Mucosa of stomach (tissue), 1 donor: ENCODE results near the gene ZNRF1.
"Not testable (repeated sequence)": the region's sequence is repeated elsewhere in the genome, so short reads cannot be mapped to it uniquely, and the experiment has no call there.

Source experiments
- H3K27me3 ChIP-seq: one replicate; pipeline ENCODE4 v1.7.0; 2013; ENCODE audit warnings: mild to moderate bottlenecking, low read length; ENCODE audit not compliant: control insufficient read depth, insufficient read depth
- H3K36me3 ChIP-seq: one replicate; pipeline ENCODE4 v1.7.0; 2013; ENCODE audit warnings: low read length; ENCODE audit not compliant: control insufficient read depth, insufficient read depth
- H3K4me1 ChIP-seq: one replicate; pipeline ENCODE4 v1.7.0; 2013; ENCODE audit warnings: mild to moderate bottlenecking, low read length; ENCODE audit not compliant: control insufficient read depth, insufficient read depth
- H3K4me3 ChIP-seq: one replicate; pipeline ENCODE4 v1.7.0; 2013; ENCODE audit warnings: low read length
- H3K9ac ChIP-seq: one replicate; pipeline ENCODE4 v1.7.0; 2013; ENCODE audit warnings: mild to moderate bottlenecking, low read length, moderate library complexity
- H3K9me3 ChIP-seq: one replicate; pipeline ENCODE4 v1.7.0; 2013; ENCODE audit warnings: mild to moderate bottlenecking, low read length, moderate library complexity; ENCODE audit not compliant: control insufficient read depth
- donor health status: Pancreatic carcinoma.

Gene ZNRF1

GRCh38 chr16:75122609-75123008 lies 123.8 kb downstream of the ZNRF1 start:
- no peaks in the 10 kb centered on the region for H3K36me3 ChIP-seq
- H3K4me3 ChIP-seq: no peak overlapping the region
- no peaks in the 10 kb centered on the region for H3K27me3 ChIP-seq
- H3K9me3 ChIP-seq: no peaks in the 10 kb centered on the region
- H3K9ac ChIP-seq: no peak overlapping the region
- no peaks in the 10 kb centered on the region for H3K4me1 ChIP-seq

GRCh38 chr16:75127713-75128415 lies 129.0 kb downstream of the ZNRF1 start:
- Histone ChIP-seq H3K9me3 (no peaks in the 10 kb centered on the region), H3K4me1 (no peaks in the 10 kb centered on the region), H3K27me3 (no peaks in the 10 kb centered on the region), H3K9ac (no peak overlapping the region), H3K36me3 (no peaks in the 10 kb centered on the region), H3K4me3 (no peak overlapping the region)

- H3K9ac ChIP-seq, H3K4me3 ChIP-seq, H3K4me1 ChIP-seq, H3K27me3 ChIP-seq, H3K36me3 ChIP-seq, H3K9me3 ChIP-seq: not testable (repeated sequence)
Measured at GRCh38 chr16:75129421-75130149, 130.8 kb downstream of the ZNRF1 start.

GRCh38 chr16:75130150-75130771 lies 131.4 kb downstream of the ZNRF1 start:
- H3K9ac ChIP-seq: no peak overlapping the region
- no peaks in the 10 kb centered on the region for H3K27me3 ChIP-seq

GRCh38 chr16:75131081-75131480 lies 132.3 kb downstream of the ZNRF1 start:
- no peaks in the 10 kb centered on the region for H3K27me3 ChIP-seq
- no peaks in the 10 kb centered on the region for H3K9me3 ChIP-seq
- no peak overlapping the region for H3K9ac ChIP-seq
- H3K36me3 ChIP-seq: no peaks in the 10 kb centered on the region
- H3K4me1 ChIP-seq: no peaks in the 10 kb centered on the region
- no peak overlapping the region for H3K4me3 ChIP-seq

More at GRCh38 chr16:75130150-75130771, 131.4 kb downstream of the ZNRF1 start:
- no peaks in the 10 kb centered on the region for H3K9me3 ChIP-seq
- H3K4me3 ChIP-seq: no peak overlapping the region
- H3K4me1 ChIP-seq: no peaks in the 10 kb centered on the region
- H3K36me3 ChIP-seq: no peaks in the 10 kb centered on the region

GRCh38 chr16:75138233-75138632 lies 139.4 kb downstream of the ZNRF1 start:
- Histone ChIP-seq H3K4me3 (no peak overlapping the region), H3K4me1 (no peaks in the 10 kb centered on the region), H3K36me3 (no peaks in the 10 kb centered on the region), H3K9ac (no peak overlapping the region), H3K9me3 (no peaks in the 10 kb centered on the region), H3K27me3 (no peaks in the 10 kb centered on the region)

- no peaks in the 10 kb centered on the region for H3K27me3 ChIP-seq
- no peaks in the 10 kb centered on the region for H3K9me3 ChIP-seq
- no peaks in the 10 kb centered on the region for H3K4me1 ChIP-seq
- no peak overlapping the region for H3K9ac ChIP-seq
- H3K36me3 ChIP-seq: no peaks in the 10 kb centered on the region
- H3K4me3 ChIP-seq: no peak overlapping the region
Measured at GRCh38 chr16:75138636-75139035, 139.8 kb downstream of the ZNRF1 start.

- Histone ChIP-seq H3K27me3 (no peaks in the 10 kb centered on the region), H3K4me3 (no peak overlapping the region), H3K36me3 (no peaks in the 10 kb centered on the region), H3K9me3 (no peaks in the 10 kb centered on the region), H3K9ac (no peak overlapping the region), H3K4me1 (no peaks in the 10 kb centered on the region)
Measured at GRCh38 chr16:75139498-75139897, 140.7 kb downstream of the ZNRF1 start.

GRCh38 chr16:75143941-75144340 lies 145.1 kb downstream of the ZNRF1 start:
- H3K9me3 ChIP-seq: no peaks in the 10 kb centered on the region
- H3K27me3 ChIP-seq: no peaks in the 10 kb centered on the region
- no peak overlapping the region for H3K9ac ChIP-seq
- no peaks in the 10 kb centered on the region for H3K4me1 ChIP-seq
- H3K36me3 ChIP-seq: no peaks in the 10 kb centered on the region
- H3K4me3 ChIP-seq: no peak overlapping the region

GRCh38 chr16:75147968-75148310 lies 149.1 kb downstream of the ZNRF1 start:
- peak overlapping the region; percentile 67 for H3K4me3 ChIP-seq
- H3K36me3 ChIP-seq: no peaks in the 10 kb centered on the region
- H3K4me1 ChIP-seq: no peaks in the 10 kb centered on the region
- no peaks in the 10 kb centered on the region for H3K9me3 ChIP-seq
- H3K27me3 ChIP-seq: no peaks in the 10 kb centered on the region
- H3K9ac ChIP-seq: peak overlapping the region; percentile 85

- Histone ChIP-seq H3K4me3 (peak within 1 kb of the TSS; percentile 67), H3K9ac (peak within 1 kb of the TSS; percentile 85), H3K4me1 (no peaks in the 10 kb centered on the region), H3K9me3 (no peaks in the 10 kb centered on the region), H3K36me3 (no peaks in the 10 kb centered on the region), H3K27me3 (no peaks in the 10 kb centered on the region)
Measured at GRCh38 chr16:75148311-75149195, 149.7 kb downstream of the ZNRF1 start, which contains the start of gene ZFP1. Gene ZFP1 (plus strand): TSS chr16:75148524. CDS start chr16:75152952, 4,428 bp downstream.
